Left renal cortex interstitium (tissue), 4 donors: Measurements from ENCODE around the gene SPTLC3. TPM values are rescaled to one million over a fixed set of nuclear protein-coding genes. Genes with fewer than 3 reads are reported as not detected.

Source experiments
- DNase-seq, 4 donors: peaks; one replicate each; pipeline ENCODE4 v3.0.0-alpha.2; 2013; ENCODE audit warnings: low read depth in 4 of 4, low spot score in 2 of 4, missing footprints in 1 of 4
- polyA plus RNA-seq, 4 donors: library from polyadenylated mRNA; unstranded; fragments of 120-200 nt; gene quantifications; one replicate each; pipeline ENCODE4 v1.2.1, GENCODE V29; 2013; ENCODE audit not compliant: insufficient read length in 4 of 4

The SPTLC3 gene
- polyA plus RNA-seq, 4 donors, result 15.4 to 23.2 (median 19.6) TPM

GRCh38 chr20:13173201-13173600 is 164.4 kb downstream of the SPTLC3 start:
- no peak for DNase-seq

- DNase-seq, result no peak
Observed at GRCh38 chr20:13174402-13174801, 165.6 kb downstream of the SPTLC3 start.

GRCh38 chr20:13180986-13181889 is 172.5 kb downstream of the SPTLC3 start:
- DNase-seq, result no peak

GRCh38 chr20:13183005-13183404 is 174.2 kb downstream of the SPTLC3 start:
- no peak for DNase-seq

- no peak for DNase-seq
Observed at GRCh38 chr20:13186043-13186774, 177.4 kb downstream of the SPTLC3 start.

GRCh38 chr20:13187899-13188298 is 179.1 kb downstream of the SPTLC3 start:
- no peak for DNase-seq

GRCh38 chr20:13199279-13199678 is 190.5 kb downstream of the SPTLC3 start:
- DNase-seq, result peak in 1 of 4 donors; percentile 34

- DNase-seq, result no peak
Observed at GRCh38 chr20:13200767-13201500, 192.2 kb downstream of the SPTLC3 start.

GRCh38 chr20:13202565-13202964 is 193.8 kb downstream of the SPTLC3 start:
- DNase-seq, result no peak

- DNase-seq, result no peak
Observed at GRCh38 chr20:13205425-13205824, 196.7 kb downstream of the SPTLC3 start.

- no peak for DNase-seq
Observed at GRCh38 chr20:13205848-13206434, 197.2 kb downstream of the SPTLC3 start.

- DNase-seq, result no peak
Observed at GRCh38 chr20:13207016-13207415, 198.2 kb downstream of the SPTLC3 start.

GRCh38 chr20:13211956-13212618 is 203.3 kb downstream of the SPTLC3 start:
- DNase-seq, result no peak

- no peak for DNase-seq
Observed at GRCh38 chr20:13212750-13213149, 204.0 kb downstream of the SPTLC3 start.

- DNase-seq, result no peak
Observed at GRCh38 chr20:13213335-13213734, 204.6 kb downstream of the SPTLC3 start.

GRCh38 chr20:13216533-13216932 is 207.8 kb downstream of the SPTLC3 start:
- DNase-seq, result no peak
